Activated CD4-positive, CD25-positive, alpha-beta regulatory T cell (primary cell): Measurements from ENCODE around the gene CDC42.

ENCODE experiments used
- DNase-seq, 4 experiments: peaks; one replicate each; lab custom pipeline; 2025; lab: John Stamatoyannopoulos, UW

Gene CDC42

GRCh38 chr1:22074803-22075202 lies 22.3 kb downstream of the CDC42 start:
- no peak for DNase-seq

- DNase-seq, result no peak
Observed at GRCh38 chr1:22075718-22076117, 23.2 kb downstream of the CDC42 start.

GRCh38 chr1:22076346-22076745 lies 23.8 kb downstream of the CDC42 start:
- no peak for DNase-seq

GRCh38 chr1:22077728-22078127 lies 25.2 kb downstream of the CDC42 start:
- no peak for DNase-seq

GRCh38 chr1:22078133-22078532 lies 25.6 kb downstream of the CDC42 start:
- no peak for DNase-seq

- no peak for DNase-seq
Observed at GRCh38 chr1:22080191-22080590, 27.7 kb downstream of the CDC42 start.

- no peak for DNase-seq
Observed at GRCh38 chr1:22088331-22088730, 35.8 kb downstream of the CDC42 start.

- DNase-seq, result no peak
Observed at GRCh38 chr1:22089134-22089571, 36.6 kb downstream of the CDC42 start.

- no peak for DNase-seq
Observed at GRCh38 chr1:22089787-22090186, 37.3 kb downstream of the CDC42 start.

- no peak for DNase-seq
Observed at GRCh38 chr1:22090867-22091266, 38.4 kb downstream of the CDC42 start.

- peak in 3 of 4 experiments; percentile 10 to 27 (median 15) for DNase-seq
Observed at GRCh38 chr1:22092026-22092768, 39.7 kb downstream of the CDC42 start.

- no peak for DNase-seq
Observed at GRCh38 chr1:22093513-22093912, 41.0 kb downstream of the CDC42 start.

GRCh38 chr1:22096036-22096435 lies 43.5 kb downstream of the CDC42 start:
- no peak for DNase-seq

GRCh38 chr1:22096463-22096862 lies 44.0 kb downstream of the CDC42 start:
- no peak for DNase-seq

GRCh38 chr1:22098752-22099151 lies 46.2 kb downstream of the CDC42 start:
- no peak for DNase-seq

- DNase-seq, result no peak
Observed at GRCh38 chr1:22100168-22100567, 47.7 kb downstream of the CDC42 start.

GRCh38 chr1:22101199-22101598 lies 48.7 kb downstream of the CDC42 start:
- DNase-seq, result no peak

GRCh38 chr1:22101995-22102394 lies 49.5 kb downstream of the CDC42 start:
- DNase-seq, result no peak

- DNase-seq, result no peak
Observed at GRCh38 chr1:22102746-22103145, 50.2 kb downstream of the CDC42 start.

GRCh38 chr1:22104094-22104493 lies 51.6 kb downstream of the CDC42 start:
- no peak for DNase-seq

- peak in 2 of 4 experiments; percentile 11 to 12 for DNase-seq
Observed at GRCh38 chr1:22104865-22105437, 52.4 kb downstream of the CDC42 start.

GRCh38 chr1:22105611-22106207 lies 53.2 kb downstream of the CDC42 start:
- DNase-seq, result no peak

GRCh38 chr1:22107126-22107525 lies 54.6 kb downstream of the CDC42 start:
- DNase-seq, result no peak
